SKM-1 treated with dmso at 0.1 percent for 144 hours (cell line): ENCODE results near the gene CRIP1.

Experiments used
- DNase-seq: peaks from one replicate; lab custom pipeline; 2025; ENCODE audit not compliant: unreplicated experiment; lab: John Stamatoyannopoulos, UW

CRIP1 gene

DNA sequence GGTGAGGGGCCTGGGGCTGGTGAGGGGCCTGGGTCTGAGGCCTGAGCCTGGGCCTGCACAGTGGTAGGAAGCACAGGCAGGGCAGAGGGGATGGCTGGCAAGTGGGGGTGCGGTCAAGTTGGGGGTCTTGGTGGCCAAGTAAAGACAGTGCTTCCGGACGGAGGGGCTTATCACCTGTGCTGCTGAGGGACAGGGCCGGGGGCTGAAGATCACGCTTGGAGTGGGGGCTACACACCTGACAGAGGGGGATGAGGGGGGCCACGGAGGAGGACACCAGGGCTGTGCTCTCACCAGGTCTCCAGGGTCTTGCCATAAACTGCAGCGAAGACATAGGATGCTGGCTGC lies 16.6 kb downstream of the CRIP1 start:
- DNase-seq, result no peak

- no peak for DNase-seq
Measured at GRCh38 chr14:105503935-105504692, 17.4 kb downstream of the CRIP1 start.

DNA sequence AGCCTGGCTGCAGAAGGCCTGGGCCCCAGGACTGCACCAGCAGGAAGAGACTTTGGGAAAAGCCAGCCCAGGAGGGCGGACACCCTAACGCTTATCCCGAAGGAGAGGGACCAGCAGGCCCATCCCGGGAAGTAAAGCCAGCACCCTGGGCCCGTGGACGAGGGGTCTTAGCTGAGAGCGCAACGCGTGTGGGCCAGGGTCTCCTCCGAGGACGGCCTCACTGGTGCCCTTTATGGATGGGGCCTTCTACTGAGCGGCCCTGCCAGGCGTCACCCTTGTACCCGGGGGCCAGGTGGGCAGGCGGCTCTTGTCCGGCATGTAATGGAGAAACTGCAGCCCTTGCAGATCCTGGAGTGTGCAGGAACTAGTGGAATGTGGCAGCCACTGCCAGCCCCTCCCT lies 18.4 kb downstream of the CRIP1 start:
- DNase-seq, result no peak

- DNase-seq, result no peak
Measured at GRCh38 chr14:105507247-105507646, 20.6 kb downstream of the CRIP1 start.

- DNase-seq, result no peak
Measured at GRCh38 chr14:105508069-105508468, 21.4 kb downstream of the CRIP1 start.

- no peak for DNase-seq
Measured at GRCh38 chr14:105508601-105509000, 21.9 kb downstream of the CRIP1 start.

- DNase-seq, result no peak
Measured at GRCh38 chr14:105517096-105517495, 30.4 kb downstream of the CRIP1 start.

DNA sequence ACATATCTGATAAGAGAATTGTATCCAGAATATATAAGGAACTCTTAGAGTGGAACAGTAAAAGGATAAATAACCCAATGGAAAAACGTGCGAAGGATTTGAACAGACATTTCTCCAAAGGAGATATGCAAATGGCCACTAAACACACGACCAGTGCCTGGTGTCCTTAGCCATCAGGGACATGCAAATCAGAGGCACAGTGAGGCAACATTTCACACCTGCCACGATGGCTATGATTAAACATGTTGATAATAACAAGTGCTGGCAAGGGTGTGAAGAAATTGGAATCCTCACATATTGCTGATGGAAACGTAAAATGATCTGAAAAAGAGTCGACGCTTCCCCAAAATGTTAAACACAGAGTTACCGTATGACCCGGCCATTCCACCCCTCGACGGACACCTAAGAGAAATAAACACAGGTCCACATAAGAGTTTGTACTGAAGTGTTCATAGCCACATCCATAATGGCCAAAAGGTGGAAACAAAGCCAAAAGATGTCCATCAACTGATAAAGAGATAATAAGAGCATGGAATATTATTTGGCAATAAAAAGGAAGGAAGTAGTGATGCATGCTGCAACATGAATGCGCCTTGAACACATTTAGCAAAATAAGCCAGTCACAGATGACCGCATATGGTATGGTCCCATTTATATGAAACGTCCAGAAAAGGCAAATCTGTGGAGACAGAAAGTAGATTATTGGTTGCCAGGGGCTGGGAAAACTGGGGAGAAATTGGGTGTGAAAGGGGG lies 33.4 kb downstream of the CRIP1 start:
- no peak for DNase-seq

GRCh38 chr14:105525326-105525725 lies 38.6 kb downstream of the CRIP1 start:
- no peak for DNase-seq

DNA sequence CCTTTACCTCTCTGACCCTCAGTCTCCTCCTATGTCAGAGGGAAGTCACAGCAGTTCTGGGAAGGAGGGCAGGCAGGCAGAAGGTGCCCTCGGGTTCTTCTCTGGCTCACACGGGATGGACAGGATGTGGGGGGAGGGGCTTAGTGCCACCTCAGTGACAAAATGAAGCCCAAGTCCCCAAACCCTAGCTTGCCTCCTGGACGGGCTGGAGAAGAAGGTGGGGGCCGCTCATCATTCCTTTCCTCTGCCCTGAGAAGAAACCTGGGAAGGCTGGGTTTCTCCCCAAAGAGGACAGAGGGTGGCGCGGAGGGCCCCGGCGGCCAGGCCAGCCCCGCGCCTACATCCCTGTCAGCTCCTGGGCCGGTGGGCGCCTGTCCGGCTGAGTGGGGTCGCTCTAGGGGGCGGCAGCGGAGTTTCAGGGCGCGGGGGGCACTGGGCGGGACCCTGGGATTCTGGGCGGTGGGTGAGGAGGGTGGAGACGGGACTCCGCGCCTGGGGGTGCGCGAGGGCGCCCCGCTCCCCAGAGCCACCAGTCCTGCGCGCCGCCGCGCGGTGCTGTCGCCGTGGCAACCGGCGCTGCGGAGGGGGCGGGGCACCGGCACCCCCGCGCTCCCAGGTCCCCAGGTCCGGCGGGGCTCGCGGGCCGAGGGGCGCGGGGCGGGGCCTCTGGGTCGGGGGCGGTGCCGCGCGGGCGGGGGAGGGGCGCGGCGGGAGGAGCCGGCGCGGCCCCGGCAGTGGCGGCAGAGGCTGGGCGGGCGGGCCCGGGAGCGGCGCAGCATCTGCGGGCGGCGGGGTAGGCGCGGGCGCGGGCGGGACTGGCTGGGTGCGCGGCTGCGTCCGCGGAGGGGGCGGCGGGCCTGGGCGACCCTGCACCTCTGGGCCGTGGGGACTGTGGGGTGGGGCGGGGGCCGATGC lies 39.4 kb downstream of the CRIP1 start, which contains the start of gene TMEM121:
TMEM121 (plus strand) TSS at position 723 of the 915 bp plus-strand sequence. CDS start 2,252 bp downstream, outside the sequence.
- no peak for DNase-seq

- no peak for DNase-seq
Measured at GRCh38 chr14:105526776-105527380, 40.2 kb downstream of the CRIP1 start.

- DNase-seq, result no peak
Measured at GRCh38 chr14:105527381-105527825, 40.7 kb downstream of the CRIP1 start.

GRCh38 chr14:105527826-105528585 lies 41.3 kb downstream of the CRIP1 start:
- DNase-seq, result peak; percentile 15

DNA sequence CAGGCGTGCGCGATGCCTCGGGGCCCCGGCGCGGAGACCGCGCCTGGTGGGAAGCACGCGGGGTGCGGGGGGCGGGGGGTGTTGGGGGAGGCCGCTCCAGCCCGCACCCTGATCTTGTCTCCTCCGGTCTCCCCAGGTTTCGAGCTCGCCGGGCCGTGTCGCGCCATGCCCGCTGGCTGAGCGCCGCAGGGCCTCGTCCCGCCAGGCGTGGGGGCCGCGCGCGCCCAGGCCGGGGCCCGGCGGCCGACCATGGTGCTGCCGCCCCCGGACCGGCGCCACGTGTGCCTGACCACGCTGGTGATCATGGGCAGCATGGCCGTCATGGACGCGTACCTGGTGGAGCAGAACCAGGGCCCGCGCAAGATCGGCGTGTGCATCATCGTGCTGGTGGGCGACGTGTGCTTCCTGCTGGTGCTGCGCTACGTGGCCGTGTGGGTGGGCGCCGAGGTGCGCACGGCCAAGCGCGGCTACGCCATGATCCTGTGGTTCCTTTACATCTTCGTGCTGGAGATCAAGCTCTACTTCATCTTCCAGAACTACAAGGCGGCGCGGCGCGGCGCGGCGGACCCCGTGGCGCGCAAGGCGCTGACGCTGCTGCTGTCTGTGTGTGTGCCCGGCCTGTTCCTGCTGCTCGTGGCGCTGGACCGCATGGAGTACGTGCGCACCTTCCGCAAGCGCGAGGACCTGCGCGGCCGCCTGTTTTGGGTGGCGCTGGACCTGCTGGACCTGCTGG lies 42.1 kb downstream of the CRIP1 start:
- no peak for DNase-seq

DNA sequence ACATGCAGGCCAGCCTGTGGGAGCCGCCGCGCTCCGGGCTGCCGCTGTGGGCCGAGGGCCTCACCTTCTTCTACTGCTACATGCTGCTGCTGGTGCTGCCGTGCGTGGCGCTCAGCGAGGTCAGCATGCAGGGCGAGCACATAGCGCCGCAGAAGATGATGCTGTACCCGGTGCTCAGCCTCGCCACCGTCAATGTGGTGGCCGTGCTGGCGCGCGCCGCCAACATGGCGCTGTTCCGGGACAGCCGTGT lies 42.6 kb downstream of the CRIP1 start:
- no peak for DNase-seq

GRCh38 chr14:105529569-105530284 lies 43.0 kb downstream of the CRIP1 start:
- DNase-seq, result no peak

GRCh38 chr14:105530285-105531087 lies 43.8 kb downstream of the CRIP1 start:
- no peak for DNase-seq
